GM06990 (cell line): ENCODE results near the gene HSD17B13.

Source experiments
- DNase-seq: peaks from one replicate; pipeline ENCODE4 v3.0.0-alpha.2; 2011; ENCODE audit not compliant: insufficient read length; ENCODE audit errors: extremely low read depth
- H3K27me3 ChIP-seq: replicated peaks from 2 replicates; pipeline ENCODE4 v1.6.0; 2011; ENCODE audit warnings: low read length; ENCODE audit not compliant: control insufficient read depth, insufficient read depth
- H3K36me3 ChIP-seq: 2 replicates; pipeline ENCODE4 v1.5.1; 2011; ENCODE audit warnings: low read length; ENCODE audit not compliant: control insufficient read depth, insufficient read depth
- H3K4me3 ChIP-seq: replicated peaks from 2 replicates; pipeline ENCODE4 v1.5.1; 2011; ENCODE audit warnings: low read depth, mild to moderate bottlenecking, control low read depth, low read length
- CTCF ChIP-seq: IDR thresholded peaks from 2 replicates; pipeline ENCODE4 v1.5.1; 2011; ENCODE audit warnings: low read length, control low read depth, mild to moderate bottlenecking, inconsistent platforms; ENCODE audit not compliant: insufficient read depth, poor library complexity, severe bottlenecking

HSD17B13 gene

DNA sequence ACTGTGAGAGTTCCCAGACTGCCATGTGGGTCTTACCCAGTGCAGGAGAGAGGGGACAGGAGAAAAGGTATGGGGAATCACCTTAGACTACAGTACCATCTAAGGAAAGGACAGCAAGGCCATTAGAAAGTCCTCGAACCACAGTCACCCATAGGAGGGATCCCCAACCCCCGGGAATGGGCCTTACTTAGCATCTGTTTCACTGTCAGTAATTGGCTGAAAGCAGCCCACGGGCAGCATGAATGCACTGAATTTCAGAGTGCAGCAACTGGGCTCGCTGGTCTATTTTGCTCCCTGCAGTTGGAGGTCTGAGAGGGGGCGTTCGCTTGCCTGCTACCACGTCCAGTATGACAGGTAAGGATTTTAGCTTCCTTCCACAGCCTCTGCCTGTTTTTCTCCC, 51.9 kb downstream of the HSD17B13 start:
- H3K27me3 ChIP-seq, result no peaks in the 10 kb centered on the region
- no peaks in the 10 kb centered on the region for H3K36me3 ChIP-seq
- DNase-seq, result no peak
- H3K4me3 ChIP-seq, result no peak overlapping the region
- no peak for TF ChIP-seq CTCF

DNA sequence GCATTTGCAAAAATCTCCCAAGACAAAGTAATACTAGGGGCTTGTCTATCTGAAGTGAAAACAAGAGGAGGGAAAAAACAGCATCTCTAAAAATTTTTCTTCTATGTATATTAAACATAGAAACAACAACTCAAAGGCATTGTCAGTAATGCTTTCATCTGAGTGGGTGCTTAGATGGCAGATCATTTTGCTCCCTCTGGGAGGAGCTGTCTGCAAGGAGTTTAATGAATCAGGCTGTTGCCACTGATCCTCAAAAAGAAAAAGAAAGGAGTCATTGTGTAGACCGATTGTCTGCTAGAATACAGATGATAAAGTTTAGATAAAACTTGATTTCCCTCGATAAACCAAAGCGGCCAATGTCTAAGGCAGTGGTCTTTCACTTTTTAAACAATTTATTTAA, 52.5 kb downstream of the HSD17B13 start:
- DNase-seq, result no peak
- peak; percentile 55 for TF ChIP-seq CTCF
- no peak overlapping the region for H3K4me3 ChIP-seq

DNA sequence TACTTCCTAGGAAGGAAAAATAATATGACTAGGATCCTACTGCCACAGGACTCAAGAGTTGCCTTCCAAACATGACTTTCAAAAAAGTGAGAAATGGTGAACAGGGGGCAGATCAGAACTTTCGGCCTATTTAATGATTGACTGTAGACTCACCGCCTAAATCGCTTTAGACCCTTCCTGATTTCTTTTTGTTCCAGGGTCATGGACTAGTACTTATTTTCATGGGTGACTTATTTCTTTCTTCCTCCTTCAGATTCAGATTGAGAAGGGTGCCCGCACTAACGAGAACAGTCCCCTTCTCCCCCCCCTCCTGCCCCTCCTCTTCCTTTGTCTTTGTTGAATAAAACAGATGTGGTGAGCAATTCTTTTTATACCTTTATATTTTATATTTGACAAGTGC, 54.3 kb downstream of the HSD17B13 start:
- no peak for DNase-seq
- no peak for TF ChIP-seq CTCF
- no peaks in the 10 kb centered on the region for H3K27me3 ChIP-seq
- H3K4me3 ChIP-seq, result no peak overlapping the region
- H3K36me3 ChIP-seq, result no peaks in the 10 kb centered on the region

More for the DNA sequence above, 52.5 kb downstream of the HSD17B13 start:
- Histone ChIP-seq H3K36me3 (no peaks in the 10 kb centered on the region), H3K27me3 (no peaks in the 10 kb centered on the region)

DNA sequence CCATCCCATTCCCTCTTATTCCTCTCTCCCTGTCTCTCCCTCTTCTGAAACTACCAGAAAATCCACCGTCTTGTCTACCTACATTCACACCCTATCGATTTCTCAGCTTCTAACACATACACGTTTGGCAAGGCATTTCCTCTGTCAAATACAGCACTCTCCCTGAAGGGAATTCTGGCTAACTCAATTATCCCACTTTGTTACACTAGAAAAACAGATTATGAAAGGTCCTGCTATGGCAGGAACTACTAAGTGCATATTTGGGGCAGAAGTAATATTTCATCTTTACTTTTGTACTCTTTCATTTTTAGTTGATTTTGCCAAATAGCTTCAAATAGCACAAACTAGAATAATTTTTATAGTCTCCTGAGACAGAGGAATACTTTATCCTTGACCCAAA, 55.7 kb downstream of the HSD17B13 start:
- no peaks in the 10 kb centered on the region for H3K27me3 ChIP-seq
- TF ChIP-seq CTCF, result no peak
- H3K4me3 ChIP-seq, result no peak overlapping the region
- DNase-seq, result no peak
- no peaks in the 10 kb centered on the region for H3K36me3 ChIP-seq

DNA sequence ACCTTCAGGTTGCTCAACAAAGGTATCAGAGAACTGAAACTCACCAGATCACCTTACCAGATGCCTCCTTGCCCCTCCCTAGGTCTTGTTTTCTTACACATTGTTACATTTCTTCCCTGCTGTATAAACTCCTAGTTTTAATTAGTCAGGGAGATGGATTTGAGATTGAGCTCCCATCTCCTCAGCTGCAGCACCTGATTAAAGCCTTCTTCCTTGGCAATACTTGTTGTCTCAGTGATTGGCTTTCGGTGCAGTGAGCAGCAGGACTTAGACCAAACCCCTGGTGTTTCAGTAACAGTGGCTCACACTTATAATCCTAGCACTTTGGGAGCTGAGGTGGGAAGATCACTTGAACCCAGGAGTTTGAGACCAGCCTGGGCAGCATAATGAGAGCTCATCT, 59.8 kb downstream of the HSD17B13 start:
- no peaks in the 10 kb centered on the region for H3K36me3 ChIP-seq
- H3K27me3 ChIP-seq, result no peaks in the 10 kb centered on the region
- H3K4me3 ChIP-seq, result no peak overlapping the region
- no peak for TF ChIP-seq CTCF
- DNase-seq, result no peak

GRCh38 chr4:87260477-87260876, 62.2 kb downstream of the HSD17B13 start:
- no peak for TF ChIP-seq CTCF
- no peaks in the 10 kb centered on the region for H3K36me3 ChIP-seq
- DNase-seq, result no peak
- H3K4me3 ChIP-seq, result no peak overlapping the region
- H3K27me3 ChIP-seq, result no peaks in the 10 kb centered on the region
